IPS-15b (cell line): ENCODE results near the gene GAGE12H.
"Not testable (repeated sequence)": the region's sequence is repeated elsewhere in the genome, so short reads cannot be mapped to it uniquely, and the experiment has no call there.

Source experiments
- H3K27me3 ChIP-seq: one replicate; pipeline ENCODE4 v1.6.1; 2013; ENCODE audit warnings: low read length; ENCODE audit not compliant: control insufficient read depth, insufficient read depth
- H3K36me3 ChIP-seq: one replicate; pipeline ENCODE4 v1.6.1; 2013; ENCODE audit warnings: low read length; ENCODE audit not compliant: control insufficient read depth, insufficient read depth
- H3K4me1 ChIP-seq: one replicate; pipeline ENCODE4 v1.6.1; 2013; ENCODE audit warnings: mild to moderate bottlenecking, low read length; ENCODE audit not compliant: control insufficient read depth, insufficient read depth
- H3K4me3 ChIP-seq: one replicate; pipeline ENCODE4 v1.5.1; 2013; ENCODE audit warnings: low read depth, low read length
- H3K9ac ChIP-seq: one replicate; pipeline ENCODE4 v1.6.1; 2013; ENCODE audit warnings: low read depth, mild to moderate bottlenecking, low read length
- H3K9me3 ChIP-seq: one replicate; pipeline ENCODE4 v1.6.1; 2013; ENCODE audit warnings: mild to moderate bottlenecking, low read length; ENCODE audit not compliant: control insufficient read depth, insufficient read depth

The GAGE12H gene, protein sequence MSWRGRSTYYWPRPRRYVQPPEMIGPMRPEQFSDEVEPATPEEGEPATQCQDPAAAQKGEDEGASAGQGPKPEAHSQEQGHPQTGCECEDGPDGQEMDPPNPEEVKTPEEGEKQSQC

DNA sequence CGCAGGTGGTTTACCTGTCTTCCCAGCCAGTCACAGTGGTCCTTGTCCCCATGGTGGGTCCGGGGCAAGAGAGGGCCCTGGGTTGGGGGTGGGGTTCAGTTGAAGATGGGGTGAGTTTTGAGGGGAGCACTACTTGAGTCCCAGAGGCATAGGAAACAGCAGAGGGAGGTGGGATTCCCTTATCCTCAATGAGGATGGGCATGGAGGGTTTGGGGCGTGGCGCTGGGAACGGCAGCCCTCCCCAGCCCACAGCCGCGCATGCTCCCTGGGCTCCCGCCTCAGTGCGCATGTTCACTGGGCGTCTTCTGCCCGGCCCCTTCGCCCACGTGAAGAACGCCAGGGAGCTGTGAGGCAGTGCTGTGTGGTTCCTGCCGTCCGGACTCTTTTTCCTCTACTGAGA, at the start of gene GAGE12H:
Gene GAGE12H (plus strand): TSS at position 301 of the 400 bp plus-strand sequence. CDS start 1,155 bp downstream, outside the sequence.
- H3K4me3 ChIP-seq, H3K9me3 ChIP-seq, H3K4me1 ChIP-seq, H3K27me3 ChIP-seq, H3K36me3 ChIP-seq, H3K9ac ChIP-seq: not testable (repeated sequence)

DNA sequence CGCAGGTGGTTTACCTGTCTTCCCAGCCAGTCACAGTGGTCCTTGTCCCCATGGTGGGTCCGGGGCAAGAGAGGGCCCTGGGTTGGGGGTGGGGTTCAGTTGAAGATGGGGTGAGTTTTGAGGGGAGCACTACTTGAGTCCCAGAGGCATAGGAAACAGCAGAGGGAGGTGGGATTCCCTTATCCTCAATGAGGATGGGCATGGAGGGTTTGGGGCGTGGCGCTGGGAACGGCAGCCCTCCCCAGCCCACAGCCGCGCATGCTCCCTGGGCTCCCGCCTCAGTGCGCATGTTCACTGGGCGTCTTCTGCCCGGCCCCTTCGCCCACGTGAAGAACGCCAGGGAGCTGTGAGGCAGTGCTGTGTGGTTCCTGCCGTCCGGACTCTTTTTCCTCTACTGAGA, 47.9 kb upstream of the GAGE12H start, which contains the start of gene GAGE12C:
Gene GAGE12C (plus strand): TSS at position 301 of the 400 bp plus-strand sequence. CDS start 1,155 bp downstream, outside the sequence.
- H3K36me3 ChIP-seq, H3K9me3 ChIP-seq, H3K9ac ChIP-seq, H3K27me3 ChIP-seq, H3K4me1 ChIP-seq, H3K4me3 ChIP-seq: not testable (repeated sequence)

DNA sequence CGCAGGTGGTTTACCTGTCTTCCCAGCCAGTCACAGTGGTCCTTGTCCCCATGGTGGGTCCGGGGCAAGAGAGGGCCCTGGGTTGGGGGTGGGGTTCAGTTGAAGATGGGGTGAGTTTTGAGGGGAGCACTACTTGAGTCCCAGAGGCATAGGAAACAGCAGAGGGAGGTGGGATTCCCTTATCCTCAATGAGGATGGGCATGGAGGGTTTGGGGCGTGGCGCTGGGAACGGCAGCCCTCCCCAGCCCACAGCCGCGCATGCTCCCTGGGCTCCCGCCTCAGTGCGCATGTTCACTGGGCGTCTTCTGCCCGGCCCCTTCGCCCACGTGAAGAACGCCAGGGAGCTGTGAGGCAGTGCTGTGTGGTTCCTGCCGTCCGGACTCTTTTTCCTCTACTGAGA, 38.3 kb upstream of the GAGE12H start, which contains the start of gene GAGE12D:
Gene GAGE12D (plus strand): TSS at position 301 of the 400 bp plus-strand sequence. CDS start 1,155 bp downstream, outside the sequence.
- H3K36me3 ChIP-seq, H3K27me3 ChIP-seq, H3K9me3 ChIP-seq, H3K9ac ChIP-seq, H3K4me1 ChIP-seq, H3K4me3 ChIP-seq: not testable (repeated sequence)

DNA sequence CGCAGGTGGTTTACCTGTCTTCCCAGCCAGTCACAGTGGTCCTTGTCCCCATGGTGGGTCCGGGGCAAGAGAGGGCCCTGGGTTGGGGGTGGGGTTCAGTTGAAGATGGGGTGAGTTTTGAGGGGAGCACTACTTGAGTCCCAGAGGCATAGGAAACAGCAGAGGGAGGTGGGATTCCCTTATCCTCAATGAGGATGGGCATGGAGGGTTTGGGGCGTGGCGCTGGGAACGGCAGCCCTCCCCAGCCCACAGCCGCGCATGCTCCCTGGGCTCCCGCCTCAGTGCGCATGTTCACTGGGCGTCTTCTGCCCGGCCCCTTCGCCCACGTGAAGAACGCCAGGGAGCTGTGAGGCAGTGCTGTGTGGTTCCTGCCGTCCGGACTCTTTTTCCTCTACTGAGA, 28.8 kb upstream of the GAGE12H start, which contains the start of gene GAGE12E:
Gene GAGE12E (plus strand): TSS at position 301 of the 400 bp plus-strand sequence. CDS start 1,155 bp downstream, outside the sequence.
- not testable (repeated sequence) for H3K4me1 ChIP-seq, H3K4me3 ChIP-seq, H3K36me3 ChIP-seq, H3K9ac ChIP-seq, H3K9me3 ChIP-seq, H3K27me3 ChIP-seq

DNA sequence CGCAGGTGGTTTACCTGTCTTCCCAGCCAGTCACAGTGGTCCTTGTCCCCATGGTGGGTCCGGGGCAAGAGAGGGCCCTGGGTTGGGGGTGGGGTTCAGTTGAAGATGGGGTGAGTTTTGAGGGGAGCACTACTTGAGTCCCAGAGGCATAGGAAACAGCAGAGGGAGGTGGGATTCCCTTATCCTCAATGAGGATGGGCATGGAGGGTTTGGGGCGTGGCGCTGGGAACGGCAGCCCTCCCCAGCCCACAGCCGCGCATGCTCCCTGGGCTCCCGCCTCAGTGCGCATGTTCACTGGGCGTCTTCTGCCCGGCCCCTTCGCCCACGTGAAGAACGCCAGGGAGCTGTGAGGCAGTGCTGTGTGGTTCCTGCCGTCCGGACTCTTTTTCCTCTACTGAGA, 19.2 kb upstream of the GAGE12H start, which contains the start of gene GAGE12F:
Gene GAGE12F (plus strand): TSS at position 301 of the 400 bp plus-strand sequence. CDS start 1,155 bp downstream, outside the sequence.
- H3K36me3 ChIP-seq, H3K27me3 ChIP-seq, H3K9ac ChIP-seq, H3K4me3 ChIP-seq, H3K9me3 ChIP-seq, H3K4me1 ChIP-seq: not testable (repeated sequence)

DNA sequence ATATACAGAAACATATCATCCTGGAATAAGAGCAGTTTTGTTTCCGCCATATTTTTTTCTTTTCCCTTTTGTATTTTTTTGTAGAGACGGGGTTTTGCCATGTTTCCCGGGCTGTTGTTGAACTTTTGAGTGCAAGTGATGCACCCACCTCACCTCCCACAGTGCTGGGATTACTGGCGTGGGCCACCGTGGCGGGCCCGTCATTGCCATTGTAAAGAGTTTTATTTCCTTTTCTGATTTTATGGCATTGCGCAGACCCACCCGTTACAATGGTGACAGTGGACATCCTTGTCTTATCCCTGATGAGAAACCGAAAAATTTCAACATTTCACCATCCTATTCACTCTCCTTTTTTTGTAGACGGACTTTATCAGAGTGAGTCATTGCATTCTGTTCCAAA, 11.0 kb upstream of the GAGE12H start:
- not testable (repeated sequence) for H3K9ac ChIP-seq, H3K9me3 ChIP-seq, H3K36me3 ChIP-seq, H3K4me1 ChIP-seq, H3K27me3 ChIP-seq, H3K4me3 ChIP-seq

DNA sequence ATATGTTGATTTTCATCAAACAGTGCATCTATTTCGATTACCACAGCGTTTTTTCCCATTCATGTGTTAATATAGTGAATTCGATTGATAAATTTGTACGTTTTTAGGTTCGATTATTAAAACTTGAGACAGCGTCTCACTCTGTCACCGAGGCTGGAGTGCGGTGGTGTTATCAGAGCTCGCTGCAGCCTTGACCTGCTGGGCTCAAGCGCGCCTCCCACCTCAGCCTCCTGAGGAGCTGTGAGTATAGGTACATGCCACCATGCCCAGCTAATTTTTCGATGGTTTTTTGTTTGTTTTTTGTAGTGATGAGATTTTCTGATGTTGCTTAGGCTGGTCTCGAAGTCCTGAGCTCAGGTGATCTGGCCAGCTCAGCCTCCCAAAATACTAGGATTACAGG, 10.6 kb upstream of the GAGE12H start:
- not testable (repeated sequence) for H3K36me3 ChIP-seq, H3K9me3 ChIP-seq, H3K9ac ChIP-seq, H3K4me1 ChIP-seq, H3K4me3 ChIP-seq, H3K27me3 ChIP-seq

DNA sequence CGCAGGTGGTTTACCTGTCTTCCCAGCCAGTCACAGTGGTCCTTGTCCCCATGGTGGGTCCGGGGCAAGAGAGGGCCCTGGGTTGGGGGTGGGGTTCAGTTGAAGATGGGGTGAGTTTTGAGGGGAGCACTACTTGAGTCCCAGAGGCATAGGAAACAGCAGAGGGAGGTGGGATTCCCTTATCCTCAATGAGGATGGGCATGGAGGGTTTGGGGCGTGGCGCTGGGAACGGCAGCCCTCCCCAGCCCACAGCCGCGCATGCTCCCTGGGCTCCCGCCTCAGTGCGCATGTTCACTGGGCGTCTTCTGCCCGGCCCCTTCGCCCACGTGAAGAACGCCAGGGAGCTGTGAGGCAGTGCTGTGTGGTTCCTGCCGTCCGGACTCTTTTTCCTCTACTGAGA, 9.6 kb upstream of the GAGE12H start, which contains the start of gene GAGE12G:
Gene GAGE12G (plus strand): TSS at position 301 of the 400 bp plus-strand sequence. CDS start 1,155 bp downstream, outside the sequence.
- H3K9me3 ChIP-seq, H3K36me3 ChIP-seq, H3K9ac ChIP-seq, H3K27me3 ChIP-seq, H3K4me3 ChIP-seq, H3K4me1 ChIP-seq: not testable (repeated sequence)

DNA sequence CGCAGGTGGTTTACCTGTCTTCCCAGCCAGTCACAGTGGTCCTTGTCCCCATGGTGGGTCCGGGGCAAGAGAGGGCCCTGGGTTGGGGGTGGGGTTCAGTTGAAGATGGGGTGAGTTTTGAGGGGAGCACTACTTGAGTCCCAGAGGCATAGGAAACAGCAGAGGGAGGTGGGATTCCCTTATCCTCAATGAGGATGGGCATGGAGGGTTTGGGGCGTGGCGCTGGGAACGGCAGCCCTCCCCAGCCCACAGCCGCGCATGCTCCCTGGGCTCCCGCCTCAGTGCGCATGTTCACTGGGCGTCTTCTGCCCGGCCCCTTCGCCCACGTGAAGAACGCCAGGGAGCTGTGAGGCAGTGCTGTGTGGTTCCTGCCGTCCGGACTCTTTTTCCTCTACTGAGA, 9.4 kb downstream of the GAGE12H start, which contains the start of gene GAGE2A:
Gene GAGE2A (plus strand): TSS at position 301 of the 400 bp plus-strand sequence. CDS start 1,155 bp downstream, outside the sequence.
- H3K4me1 ChIP-seq, H3K4me3 ChIP-seq, H3K36me3 ChIP-seq, H3K27me3 ChIP-seq, H3K9ac ChIP-seq, H3K9me3 ChIP-seq: not testable (repeated sequence)

DNA sequence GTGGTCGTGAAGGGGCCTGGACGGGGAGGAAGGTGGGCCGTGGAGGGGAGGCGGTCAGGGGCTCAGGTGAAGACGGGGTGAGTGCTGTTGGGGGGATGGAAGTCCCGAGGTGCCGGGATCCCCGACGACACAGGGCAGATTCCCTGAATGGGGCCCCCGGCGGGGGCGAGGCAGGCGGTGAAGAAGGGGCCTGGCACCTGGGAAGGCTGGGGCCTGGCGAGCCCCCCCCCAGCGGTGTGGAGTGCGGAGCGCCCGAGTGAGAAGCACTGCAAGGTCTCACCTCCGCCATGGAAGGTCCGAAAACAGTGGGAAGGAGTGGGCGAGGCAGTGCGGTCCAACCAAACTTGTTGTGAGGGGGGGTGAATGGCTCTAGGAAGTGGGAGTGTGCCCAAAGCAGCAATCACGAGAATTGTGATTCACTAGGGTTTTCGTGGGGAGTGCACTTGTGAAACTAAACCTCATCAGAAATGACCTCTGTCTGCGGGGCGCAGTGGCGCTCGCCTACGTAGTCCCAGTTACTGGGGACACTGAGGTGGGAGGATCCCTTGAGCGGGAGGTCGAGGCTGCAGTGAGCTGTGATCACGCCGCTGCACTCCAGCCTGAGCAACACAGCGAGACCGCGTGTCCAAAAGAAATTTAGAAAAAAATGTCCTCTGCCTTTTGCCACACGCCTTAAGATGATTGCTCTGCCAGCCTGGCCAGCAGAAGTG, 10.2 kb downstream of the GAGE12H start:
- H3K9ac ChIP-seq, H3K9me3 ChIP-seq, H3K36me3 ChIP-seq, H3K4me3 ChIP-seq, H3K4me1 ChIP-seq, H3K27me3 ChIP-seq: not testable (repeated sequence)

DNA sequence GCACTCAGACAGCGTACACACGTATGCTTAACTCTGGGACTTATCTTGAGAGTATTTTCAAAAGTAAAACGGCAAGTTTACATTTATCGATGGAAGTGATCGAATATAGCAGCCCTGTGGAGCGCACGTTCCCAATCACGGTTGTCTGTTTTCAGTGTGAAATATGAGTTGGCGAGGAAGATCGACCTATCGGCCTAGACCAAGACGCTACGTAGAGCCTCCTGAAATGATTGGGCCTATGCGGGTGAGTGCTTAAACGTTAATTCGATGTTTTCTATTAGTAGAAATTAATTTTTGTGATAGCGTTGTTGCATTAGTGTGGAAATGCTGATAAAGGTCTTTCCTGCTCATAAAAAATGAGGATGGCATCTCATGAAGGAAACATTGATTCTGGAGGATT, 10.7 kb downstream of the GAGE12H start:
- H3K4me3 ChIP-seq, H3K4me1 ChIP-seq, H3K27me3 ChIP-seq, H3K9me3 ChIP-seq, H3K36me3 ChIP-seq, H3K9ac ChIP-seq: not testable (repeated sequence)

DNA sequence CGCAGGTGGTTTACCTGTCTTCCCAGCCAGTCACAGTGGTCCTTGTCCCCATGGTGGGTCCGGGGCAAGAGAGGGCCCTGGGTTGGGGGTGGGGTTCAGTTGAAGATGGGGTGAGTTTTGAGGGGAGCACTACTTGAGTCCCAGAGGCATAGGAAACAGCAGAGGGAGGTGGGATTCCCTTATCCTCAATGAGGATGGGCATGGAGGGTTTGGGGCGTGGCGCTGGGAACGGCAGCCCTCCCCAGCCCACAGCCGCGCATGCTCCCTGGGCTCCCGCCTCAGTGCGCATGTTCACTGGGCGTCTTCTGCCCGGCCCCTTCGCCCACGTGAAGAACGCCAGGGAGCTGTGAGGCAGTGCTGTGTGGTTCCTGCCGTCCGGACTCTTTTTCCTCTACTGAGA, 19.0 kb downstream of the GAGE12H start, which contains the start of gene GAGE1:
Gene GAGE1 (plus strand): TSS at position 301 of the 400 bp plus-strand sequence. CDS start 1,155 bp downstream, outside the sequence.
- H3K9me3 ChIP-seq, H3K4me3 ChIP-seq: not testable (repeated sequence)

More for the DNA sequence above, 19.0 kb downstream of the GAGE12H start, which contains the start of gene GAGE1:
- not testable (repeated sequence) for H3K27me3 ChIP-seq, H3K9ac ChIP-seq, H3K36me3 ChIP-seq, H3K4me1 ChIP-seq
